ENCODE data around the gene LDLRAD4.

Gene LDLRAD4

GRCh38 chr18:13603304-13604019, 384.9 kb downstream of the LDLRAD4 start:
- H3F3A ChIP-seq (ENCODE audit: insufficient read depth): no peaks in the 10 kb centered on the region
- H2AFZ ChIP-seq (ENCODE audit: low read depth, low read length, severe bottlenecking): no peak overlapping the region
- no peak overlapping the region for H3K4me3 ChIP-seq (ENCODE audit: insufficient read depth, low read length, poor library complexity, severe bottlenecking)
- no peaks in the 10 kb centered on the region for H3K79me2 ChIP-seq (ENCODE audit: insufficient read depth, low read length)
- no peak overlapping the region for H3K27ac ChIP-seq (ENCODE audit: low read depth, low read length)
- H3K36me3 ChIP-seq (ENCODE audit: low read length): no peaks in the 10 kb centered on the region
- no peaks in the 10 kb centered on the region for H3K27me3 ChIP-seq (ENCODE audit: low read length)
- no peak overlapping the region for H3K9ac ChIP-seq (ENCODE audit: low read length)
- H3K9me2 ChIP-seq (replicated peaks; ENCODE audit: insufficient read depth, low read length): no peaks in the 10 kb centered on the region
- TF ChIP-seq CTCF (IDR thresholded peaks at IDR 0.05; ENCODE audit: insufficient read depth, low read length, poor library complexity, severe bottlenecking): no peak
- no peak for TF ChIP-seq EZH2phosphoT487 (conservative IDR thresholded peaks at IDR 0.05; ENCODE audit: low read length)
- H3K9me3 ChIP-seq (ENCODE audit: insufficient read depth, low read length): peaks cover under 1% of the 10 kb centered on the region; the same call in 1 of the 2 replicates
- no peak overlapping the region for H3K4me2 ChIP-seq (ENCODE audit: low read depth, low read length, poor library complexity, severe bottlenecking)
- H4K20me1 ChIP-seq (ENCODE audit: low read depth, low read length): no peaks in the 10 kb centered on the region

GRCh38 chr18:13604786-13605185, 386.2 kb downstream of the LDLRAD4 start:
- no peaks in the 10 kb centered on the region for H3K9me3 ChIP-seq (ENCODE audit: insufficient read depth, low read length)
- H2AFZ ChIP-seq (ENCODE audit: low read depth, low read length, severe bottlenecking): no peak overlapping the region
- H3K27ac ChIP-seq (ENCODE audit: low read depth, low read length): no peak overlapping the region
- TF ChIP-seq EZH2phosphoT487 (conservative IDR thresholded peaks at IDR 0.05; ENCODE audit: low read length): no peak
- TF ChIP-seq CTCF (IDR thresholded peaks at IDR 0.05; ENCODE audit: insufficient read depth, low read length, poor library complexity, severe bottlenecking): no peak
- H3K79me2 ChIP-seq (ENCODE audit: insufficient read depth, low read length): no peaks in the 10 kb centered on the region
- 0 out of 2 replicates have a peak, but pooled peaks cover 2% of the 10 kb centered on the region for H3F3A ChIP-seq (ENCODE audit: insufficient read depth)
- H3K4me3 ChIP-seq (ENCODE audit: insufficient read depth, low read length, poor library complexity, severe bottlenecking): no peak overlapping the region
- no peaks in the 10 kb centered on the region for H3K27me3 ChIP-seq (ENCODE audit: low read length)
- H3K9me2 ChIP-seq (replicated peaks; ENCODE audit: insufficient read depth, low read length): no peaks in the 10 kb centered on the region
- H3K9ac ChIP-seq (ENCODE audit: low read length): no peak overlapping the region
- H3K36me3 ChIP-seq (ENCODE audit: low read length): no peaks in the 10 kb centered on the region
- H4K20me1 ChIP-seq (ENCODE audit: low read depth, low read length): no peaks in the 10 kb centered on the region
- no peak overlapping the region for H3K4me2 ChIP-seq (ENCODE audit: low read depth, low read length, poor library complexity, severe bottlenecking)

- no peak for TF ChIP-seq CTCF (IDR thresholded peaks at IDR 0.05; ENCODE audit: insufficient read depth, low read length, poor library complexity, severe bottlenecking)
- Histone ChIP-seq H2AFZ (ENCODE audit: low read depth, low read length, severe bottlenecking) (no peak overlapping the region), H3K27me3 (ENCODE audit: low read length) (no peaks in the 10 kb centered on the region), H3K79me2 (ENCODE audit: insufficient read depth, low read length) (no peaks in the 10 kb centered on the region), H3F3A (ENCODE audit: insufficient read depth) (0 out of 2 replicates have a peak, but pooled peaks cover 4% of the 10 kb centered on the region), H3K9me3 (ENCODE audit: insufficient read depth, low read length) (no peaks in the 10 kb centered on the region), H3K4me2 (ENCODE audit: low read depth, low read length, poor library complexity, severe bottlenecking) (no peak overlapping the region), H3K27ac (ENCODE audit: low read depth, low read length) (no peak overlapping the region), H3K9ac (ENCODE audit: low read length) (no peak overlapping the region), H4K20me1 (ENCODE audit: low read depth, low read length) (no peaks in the 10 kb centered on the region), H3K9me2 (replicated peaks; ENCODE audit: insufficient read depth, low read length) (no peaks in the 10 kb centered on the region), H3K36me3 (ENCODE audit: low read length) (no peaks in the 10 kb centered on the region), H3K4me3 (ENCODE audit: insufficient read depth, low read length, poor library complexity, severe bottlenecking) (no peak overlapping the region)
Measured at GRCh38 chr18:13605477-13605876, 386.9 kb downstream of the LDLRAD4 start.

All from SU-DHL-6 (cell line).